ENCODE data around the gene RBM5.

The RBM5 gene

GRCh38 chr3:50138266-50139200 lies 49.8 kb downstream of the RBM5 start:
- DNase-seq (ENCODE audit: extremely low read depth in 1 of 2, low read depth in 1 of 2): no peak

- no peak for DNase-seq (ENCODE audit: extremely low read depth in 1 of 2, low read depth in 1 of 2)
These were observed 50.6 kb downstream of the RBM5 start for GRCh38 chr3:50139308-50139707.

- DNase-seq (ENCODE audit: extremely low read depth in 1 of 2, low read depth in 1 of 2): no peak
These were observed 51.2 kb downstream of the RBM5 start for GRCh38 chr3:50139718-50140423.

GRCh38 chr3:50140990-50141389 lies 52.3 kb downstream of the RBM5 start:
- no peak for DNase-seq (ENCODE audit: extremely low read depth in 1 of 2, low read depth in 1 of 2)

- DNase-seq (ENCODE audit: extremely low read depth in 1 of 2, low read depth in 1 of 2): no peak
These were observed 57.7 kb downstream of the RBM5 start for GRCh38 chr3:50146316-50146901.

- DNase-seq (ENCODE audit: extremely low read depth in 1 of 2, low read depth in 1 of 2): no peak
These were observed 58.3 kb downstream of the RBM5 start for GRCh38 chr3:50147016-50147415.

- no peak for DNase-seq (ENCODE audit: extremely low read depth in 1 of 2, low read depth in 1 of 2)
These were observed 58.7 kb downstream of the RBM5 start for GRCh38 chr3:50147447-50147846.

GRCh38 chr3:50147861-50148260 lies 59.1 kb downstream of the RBM5 start:
- DNase-seq (ENCODE audit: extremely low read depth in 1 of 2, low read depth in 1 of 2): no peak

- no peak for DNase-seq (ENCODE audit: extremely low read depth in 1 of 2, low read depth in 1 of 2)
These were observed 61.7 kb downstream of the RBM5 start for GRCh38 chr3:50150404-50150750.

GRCh38 chr3:50150863-50151686 lies 62.4 kb downstream of the RBM5 start:
- DNase-seq (ENCODE audit: extremely low read depth in 1 of 2, low read depth in 1 of 2): no peak

GRCh38 chr3:50151728-50152127 lies 63.0 kb downstream of the RBM5 start:
- DNase-seq (ENCODE audit: extremely low read depth in 1 of 2, low read depth in 1 of 2): no peak

- DNase-seq (ENCODE audit: extremely low read depth in 1 of 2, low read depth in 1 of 2): no peak
These were observed 65.2 kb downstream of the RBM5 start for GRCh38 chr3:50153782-50154475.

- no peak for DNase-seq (ENCODE audit: extremely low read depth in 1 of 2, low read depth in 1 of 2)
These were observed 65.7 kb downstream of the RBM5 start for GRCh38 chr3:50154476-50154839.

- DNase-seq (ENCODE audit: extremely low read depth in 1 of 2, low read depth in 1 of 2): peak; percentile 7 to 32
These were observed 66.2 kb downstream of the RBM5 start, which contains the start of gene SEMA3F for GRCh38 chr3:50154840-50155490. Gene SEMA3F, plus strand, starts transcription at chr3:50155324. Its CDS starts 4,299 bp downstream, at chr3:50159623.

- no peak for DNase-seq (ENCODE audit: extremely low read depth in 1 of 2, low read depth in 1 of 2)
These were observed 66.8 kb downstream of the RBM5 start for GRCh38 chr3:50155491-50155878.

GRCh38 chr3:50155891-50156290 lies 67.2 kb downstream of the RBM5 start:
- DNase-seq (ENCODE audit: extremely low read depth in 1 of 2, low read depth in 1 of 2): no peak

- no peak for DNase-seq (ENCODE audit: extremely low read depth in 1 of 2, low read depth in 1 of 2)
These were observed 68.1 kb downstream of the RBM5 start for GRCh38 chr3:50156549-50157493.

- DNase-seq (ENCODE audit: extremely low read depth in 1 of 2, low read depth in 1 of 2): no peak
These were observed 69.3 kb downstream of the RBM5 start for GRCh38 chr3:50157827-50158529.
